ENCODE measurements around the gene APBA2.

The APBA2 gene

GRCh38 chr15:29139072-29139471, 253.3 kb downstream of the APBA2 start:
- no peaks in the 10 kb centered on the region for H3K9me3 ChIP-seq (ENCODE audit: insufficient read depth, low read length, severe bottlenecking)
- ATAC-seq (ENCODE audit: insufficient read depth, low read depth) = no peak
- no peak overlapping the region for H3K4me2 ChIP-seq (ENCODE audit: insufficient read depth, low read length)

DNA sequence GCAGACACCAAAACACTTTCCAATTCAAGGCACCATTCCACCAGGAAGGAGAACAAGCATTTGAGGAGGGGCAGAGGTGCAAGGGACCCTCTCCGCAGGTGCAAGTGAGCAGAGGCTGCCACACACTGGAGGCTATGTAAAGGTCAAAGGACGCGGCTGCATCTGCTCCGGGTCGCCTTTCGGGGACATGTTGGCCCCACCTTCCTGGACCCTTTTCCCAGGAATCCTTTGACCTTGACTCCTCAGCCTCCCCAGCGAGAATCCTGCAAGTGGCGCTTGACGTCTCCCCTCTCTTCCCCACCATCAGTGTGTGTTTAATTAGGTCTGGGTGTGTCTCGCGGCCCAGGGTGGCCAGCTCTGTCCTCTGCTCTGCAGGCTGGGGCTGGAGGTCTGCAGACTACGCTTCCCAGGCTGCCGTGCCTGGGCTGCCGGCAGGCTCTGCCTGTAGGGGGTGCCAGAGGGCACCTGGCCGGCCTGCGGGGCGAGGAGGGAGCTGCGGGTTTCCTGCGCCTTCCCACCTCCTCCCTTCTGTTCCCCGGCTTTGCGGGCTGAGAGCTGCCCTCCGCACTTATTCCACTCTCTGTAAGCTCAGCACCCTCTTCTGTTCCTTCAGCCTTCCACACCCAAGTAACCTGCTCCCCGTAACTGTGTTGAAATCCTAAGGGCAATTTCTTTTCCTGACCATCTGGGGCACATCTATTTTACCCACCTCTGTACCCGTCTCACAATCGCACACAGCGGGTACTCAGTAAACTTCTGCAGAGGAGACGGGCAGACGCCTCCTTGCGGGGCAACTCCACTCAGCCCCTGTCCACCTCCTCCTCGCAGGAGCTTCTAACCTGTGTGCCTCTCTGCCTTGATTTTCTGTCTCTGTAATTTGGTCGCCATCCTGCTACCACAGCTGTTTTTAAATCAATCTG, 254.0 kb downstream of the APBA2 start:
- H3K9me3 ChIP-seq (ENCODE audit: insufficient read depth, low read length, severe bottlenecking) = no peaks in the 10 kb centered on the region
- no peak overlapping the region for H2AFZ ChIP-seq (ENCODE audit: low read depth, low read length)
- H3K4me1 ChIP-seq (ENCODE audit: insufficient read depth, low read length) = 0 out of 2 replicates have a peak, but pooled peaks cover 3% of the 10 kb centered on the region
- H3K27me3 ChIP-seq (ENCODE audit: insufficient read depth, low read length, poor library complexity) = peaks cover 7% of the 10 kb centered on the region
- H3K79me2 ChIP-seq (ENCODE audit: insufficient read depth, low read length) = no peaks in the 10 kb centered on the region
- DNase-seq (peak; percentile 53), ATAC-seq (ENCODE audit: insufficient read depth, low read depth) (peak; percentile 86)
- no peaks in the 10 kb centered on the region for H4K20me1 ChIP-seq (ENCODE audit: insufficient read depth, low read length)
- H3K9ac ChIP-seq (ENCODE audit: low read depth, low read length) = no peak overlapping the region
- H3K36me3 ChIP-seq (ENCODE audit: insufficient read depth, low read length) = no peaks in the 10 kb centered on the region
- no peak for TF ChIP-seq EZH2 (IDR thresholded peaks at IDR 0.05; ENCODE audit: borderline replicate concordance, low read depth, low read length, severe bottlenecking)
- TF ChIP-seq CTCF (IDR thresholded peaks at IDR 0.05; ENCODE audit: borderline replicate concordance, extremely low read depth, low read length, poor library complexity, severe bottlenecking) = peak; percentile 84
- no peak overlapping the region for H3K4me2 ChIP-seq (ENCODE audit: insufficient read depth, low read length)
- H3K27ac ChIP-seq (ENCODE audit: low read length) = no peak overlapping the region
- H3K4me3 ChIP-seq (ENCODE audit: low read depth in 1 of 2, low read length in 2 of 2) = no peak overlapping the region

More at GRCh38 chr15:29139072-29139471, 253.3 kb downstream of the APBA2 start:
- H3K27ac ChIP-seq (ENCODE audit: low read length) = no peak overlapping the region
- H3K36me3 ChIP-seq (ENCODE audit: insufficient read depth, low read length) = no peaks in the 10 kb centered on the region
- no peak overlapping the region for H3K4me3 ChIP-seq (ENCODE audit: low read depth in 1 of 2, low read length in 2 of 2)
- H3K4me1 ChIP-seq (ENCODE audit: insufficient read depth, low read length) = 0 out of 2 replicates have a peak, but pooled peaks cover 3% of the 10 kb centered on the region
- DNase-seq = no peak
- H4K20me1 ChIP-seq (ENCODE audit: insufficient read depth, low read length) = no peaks in the 10 kb centered on the region
- H2AFZ ChIP-seq (ENCODE audit: low read depth, low read length) = no peak overlapping the region
- TF ChIP-seq CTCF (IDR thresholded peaks at IDR 0.05; ENCODE audit: borderline replicate concordance, extremely low read depth, low read length, poor library complexity, severe bottlenecking) = no peak
- no peak for TF ChIP-seq EZH2 (IDR thresholded peaks at IDR 0.05; ENCODE audit: borderline replicate concordance, low read depth, low read length, severe bottlenecking)
- peaks cover 7% of the 10 kb centered on the region for H3K27me3 ChIP-seq (ENCODE audit: insufficient read depth, low read length, poor library complexity)
- H3K9ac ChIP-seq (ENCODE audit: low read depth, low read length) = no peak overlapping the region
- H3K79me2 ChIP-seq (ENCODE audit: insufficient read depth, low read length) = no peaks in the 10 kb centered on the region

GRCh38 chr15:29140475-29141307, 254.9 kb downstream of the APBA2 start:
- H3K27ac ChIP-seq (ENCODE audit: low read length) = no peak overlapping the region
- no peak for ATAC-seq (ENCODE audit: insufficient read depth, low read depth)
- H3K9me3 ChIP-seq (ENCODE audit: insufficient read depth, low read length, severe bottlenecking) = no peaks in the 10 kb centered on the region
- DNase-seq = no peak
- H4K20me1 ChIP-seq (ENCODE audit: insufficient read depth, low read length) = no peaks in the 10 kb centered on the region
- H3K27me3 ChIP-seq (ENCODE audit: insufficient read depth, low read length, poor library complexity) = peaks cover 7% of the 10 kb centered on the region
- H3K4me3 ChIP-seq (ENCODE audit: low read depth in 1 of 2, low read length in 2 of 2) = no peak overlapping the region
- no peak overlapping the region for H2AFZ ChIP-seq (ENCODE audit: low read depth, low read length)
- no peaks in the 10 kb centered on the region for H3K79me2 ChIP-seq (ENCODE audit: insufficient read depth, low read length)
- H3K36me3 ChIP-seq (ENCODE audit: insufficient read depth, low read length) = no peaks in the 10 kb centered on the region
- no peak overlapping the region for H3K4me2 ChIP-seq (ENCODE audit: insufficient read depth, low read length)
- H3K4me1 ChIP-seq (ENCODE audit: insufficient read depth, low read length) = 0 out of 2 replicates have a peak, but pooled peaks cover 3% of the 10 kb centered on the region
- TF ChIP-seq CTCF (IDR thresholded peaks at IDR 0.05; ENCODE audit: borderline replicate concordance, extremely low read depth, low read length, poor library complexity, severe bottlenecking) (no peak), EZH2 (IDR thresholded peaks at IDR 0.05; ENCODE audit: borderline replicate concordance, low read depth, low read length, severe bottlenecking) (no peak)
- no peak overlapping the region for H3K9ac ChIP-seq (ENCODE audit: low read depth, low read length)

Data from DND-41 (cell line).